GM21367 (cell line): ENCODE data around the gene CCN2.
A peak's percentile ranks its signal among the peaks of the same experiment; 100 is the strongest.

Experiments
- ATAC-seq: cut with Tn5 transposase; IDR thresholded peaks from one replicate; pipeline ENCODE4 v1.9.1; 2021; ENCODE audit not compliant: unreplicated experiment

CCN2 gene, protein sequence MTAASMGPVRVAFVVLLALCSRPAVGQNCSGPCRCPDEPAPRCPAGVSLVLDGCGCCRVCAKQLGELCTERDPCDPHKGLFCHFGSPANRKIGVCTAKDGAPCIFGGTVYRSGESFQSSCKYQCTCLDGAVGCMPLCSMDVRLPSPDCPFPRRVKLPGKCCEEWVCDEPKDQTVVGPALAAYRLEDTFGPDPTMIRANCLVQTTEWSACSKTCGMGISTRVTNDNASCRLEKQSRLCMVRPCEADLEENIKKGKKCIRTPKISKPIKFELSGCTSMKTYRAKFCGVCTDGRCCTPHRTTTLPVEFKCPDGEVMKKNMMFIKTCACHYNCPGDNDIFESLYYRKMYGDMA

DNA sequence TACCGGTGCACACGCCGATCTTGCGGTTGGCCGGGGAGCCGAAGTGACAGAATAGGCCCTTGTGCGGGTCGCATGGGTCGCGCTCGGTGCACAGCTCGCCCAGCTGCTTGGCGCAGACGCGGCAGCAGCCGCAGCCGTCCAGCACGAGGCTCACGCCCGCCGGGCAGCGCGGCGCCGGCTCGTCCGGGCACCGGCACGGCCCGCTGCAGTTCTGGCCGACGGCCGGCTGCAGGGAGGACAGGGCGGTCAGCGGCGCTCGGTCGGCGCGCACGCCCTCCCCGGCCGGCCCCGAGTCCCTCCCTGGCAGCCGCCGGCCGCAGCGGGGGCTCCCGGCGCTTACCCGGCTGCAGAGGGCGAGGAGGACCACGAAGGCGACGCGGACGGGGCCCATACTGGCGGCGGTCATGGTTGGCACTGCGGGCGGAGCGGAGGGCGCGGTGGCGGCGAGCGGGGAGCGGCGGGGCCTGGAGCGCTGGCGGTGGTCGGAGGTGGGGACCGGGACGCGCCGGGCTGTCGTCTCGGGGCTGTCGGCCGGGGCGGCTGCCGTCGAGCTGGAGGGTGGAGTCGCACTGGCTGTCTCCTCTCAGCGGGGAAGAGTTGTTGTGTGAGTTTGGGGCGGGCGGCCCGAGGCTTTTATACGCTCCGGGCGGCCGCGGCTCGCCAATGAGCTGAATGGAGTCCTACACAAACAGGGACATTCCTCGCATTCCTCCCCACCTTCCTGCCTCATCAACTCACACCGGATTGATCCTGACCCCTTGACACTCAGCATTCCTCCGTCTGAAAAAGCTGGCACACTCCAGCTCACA lies at the start of gene CCN2:
Gene CCN2 (minus strand): TSS at position 606 of the 809 bp plus-strand sequence. CDS start 200 bp downstream, at position 406.
- ATAC-seq: no peak

DNA sequence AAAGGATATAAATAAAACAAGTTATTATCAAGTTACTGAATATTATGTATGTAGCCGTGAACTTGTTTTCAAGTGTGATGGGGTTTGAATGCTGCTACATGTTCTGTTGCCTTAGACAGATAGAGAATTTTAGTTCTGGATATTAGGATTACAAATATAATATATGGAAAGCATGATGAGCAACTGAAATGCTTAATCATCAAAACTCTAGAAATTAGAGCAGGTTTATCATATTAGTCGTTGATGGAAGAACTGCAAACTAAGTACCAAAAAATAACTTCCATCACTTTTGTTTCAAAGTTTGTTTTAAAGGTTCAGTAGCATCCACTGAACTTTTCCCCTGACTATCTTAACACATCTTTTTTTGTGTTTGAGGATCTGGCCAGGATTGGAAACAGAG lies 49.1 kb upstream of the CCN2 start:
- no peak for ATAC-seq

DNA sequence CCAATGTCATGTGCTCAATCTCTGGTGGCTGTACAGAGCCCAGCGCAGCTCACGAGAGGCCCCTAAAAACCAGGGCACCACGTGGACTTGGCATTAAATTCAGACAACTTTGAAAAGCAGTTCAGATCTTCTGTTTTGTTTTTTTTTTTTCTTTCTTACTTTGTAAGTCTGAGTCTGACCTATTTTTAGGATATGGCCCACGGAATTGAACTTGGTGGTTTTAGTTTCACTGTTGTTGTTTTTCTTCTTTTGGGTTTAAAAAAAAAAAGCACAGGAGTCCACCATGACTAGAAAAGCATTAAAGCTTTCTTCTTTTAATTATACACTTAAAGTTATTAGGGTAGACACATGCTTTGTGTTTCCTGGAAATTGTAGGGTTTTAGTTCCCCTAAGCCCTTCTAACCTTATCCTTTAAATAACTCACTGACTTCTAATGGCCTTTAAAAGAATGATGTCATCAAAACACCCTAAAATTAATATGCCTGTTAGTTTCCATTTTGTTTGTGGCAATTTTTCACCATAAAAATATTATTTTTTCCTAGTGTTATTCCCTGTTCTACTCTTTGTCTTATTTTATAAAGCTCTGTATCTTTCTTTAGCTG lies 48.5 kb upstream of the CCN2 start:
- peak; percentile 66 for ATAC-seq

DNA sequence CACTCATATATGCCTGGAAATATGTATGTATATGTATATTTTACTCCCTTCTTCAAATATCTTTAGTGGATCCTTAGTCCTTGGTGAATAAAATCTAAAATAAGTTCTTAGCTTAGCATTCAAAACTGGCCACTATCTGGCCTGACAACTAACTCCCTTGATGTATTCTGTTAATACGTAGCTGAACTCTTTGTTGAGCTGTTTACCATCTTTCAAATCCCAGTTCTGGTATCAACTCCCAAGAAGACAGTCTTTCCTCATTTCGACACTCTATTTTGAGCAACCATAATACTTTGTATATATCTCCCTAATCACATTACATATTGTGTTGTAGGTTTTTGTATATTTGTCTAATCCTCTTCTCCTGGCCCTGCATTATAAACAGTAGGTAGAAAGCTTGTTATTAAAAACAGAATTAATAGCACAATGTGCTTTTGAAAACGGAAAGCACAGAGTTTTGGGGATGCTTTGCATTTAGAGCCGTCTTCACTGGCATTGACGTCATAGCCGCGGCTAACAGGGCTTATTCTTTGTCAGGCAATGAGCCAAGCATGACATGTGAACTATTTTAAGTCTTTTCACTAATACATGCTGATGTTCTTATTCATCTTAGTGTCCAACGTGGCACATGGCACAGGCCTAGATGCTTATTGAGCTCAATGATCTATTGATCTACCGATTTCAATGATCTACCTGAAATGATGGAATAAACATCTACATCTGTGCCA lies 47.2 kb upstream of the CCN2 start:
- ATAC-seq: no peak

DNA sequence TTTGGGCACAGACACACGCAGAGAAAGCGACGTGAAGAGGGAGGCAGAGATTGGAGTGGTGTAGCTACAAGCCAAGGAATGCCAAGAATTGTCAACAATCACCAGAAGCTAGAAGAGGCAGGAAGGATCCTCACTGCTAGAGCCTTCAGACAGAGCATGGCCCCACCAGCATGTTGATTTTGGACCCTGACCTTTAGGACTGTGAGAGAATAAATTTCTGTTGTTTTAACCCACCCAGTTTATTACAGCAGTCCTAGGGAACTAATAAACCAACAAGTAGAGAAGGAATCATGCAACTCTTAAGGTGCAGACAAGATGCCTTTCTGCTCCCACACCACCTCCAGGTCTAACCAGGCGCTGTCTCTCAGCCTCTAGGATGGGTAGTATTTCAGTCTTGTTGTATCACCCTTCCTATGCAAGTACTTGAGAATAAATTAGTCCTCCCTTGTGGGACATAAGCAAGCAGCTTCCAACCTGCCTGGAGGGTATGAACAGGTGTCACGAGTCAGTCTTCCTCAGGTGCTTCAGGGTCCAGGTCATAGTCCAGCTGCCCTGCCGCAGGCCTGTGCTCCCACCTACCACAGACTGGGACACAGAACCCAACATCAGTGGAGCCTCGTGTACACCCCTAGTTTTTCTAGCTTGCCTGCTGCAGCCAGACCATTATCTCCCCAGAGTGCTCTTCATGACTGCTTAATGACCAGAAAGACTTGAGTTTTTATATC lies 46.4 kb upstream of the CCN2 start:
- no peak for ATAC-seq

DNA sequence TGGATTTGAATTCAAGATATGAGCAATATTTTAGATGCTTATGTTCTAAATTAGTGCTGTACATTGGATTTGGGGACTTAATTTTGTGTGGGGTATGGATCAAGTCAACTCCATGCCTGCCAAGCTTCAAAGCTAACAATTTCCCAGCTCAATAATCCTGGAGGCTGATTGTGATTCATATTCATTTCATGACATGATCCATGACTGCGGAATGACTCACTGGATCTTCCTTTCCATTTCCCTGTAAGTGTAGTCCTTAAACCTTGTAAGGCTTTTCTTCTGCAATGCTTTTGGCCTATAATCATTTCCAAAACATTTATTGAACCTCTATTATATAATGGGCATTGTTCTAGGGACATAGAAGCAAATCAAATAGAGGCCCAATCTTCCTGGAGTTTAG lies 44.7 kb upstream of the CCN2 start:
- ATAC-seq: no peak

DNA sequence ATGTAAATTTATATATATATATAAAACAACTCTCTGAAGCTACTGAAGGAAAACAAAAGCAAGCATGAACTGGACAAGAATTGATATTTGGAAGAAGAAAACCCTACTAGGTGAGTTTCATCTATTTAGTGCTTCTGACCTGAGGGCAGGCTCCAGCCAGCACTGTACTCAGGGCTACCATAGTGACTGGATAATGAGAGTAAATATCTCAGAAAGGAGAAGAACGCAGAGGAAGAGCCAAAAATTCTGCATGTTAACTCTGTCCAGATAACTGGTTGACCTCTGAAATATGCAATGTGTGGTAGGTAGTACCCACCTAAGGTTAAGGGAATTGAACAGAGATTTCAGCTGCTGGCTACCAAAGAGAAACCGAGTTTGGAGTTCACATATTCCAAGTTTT lies 41.4 kb upstream of the CCN2 start:
- ATAC-seq: no peak

DNA sequence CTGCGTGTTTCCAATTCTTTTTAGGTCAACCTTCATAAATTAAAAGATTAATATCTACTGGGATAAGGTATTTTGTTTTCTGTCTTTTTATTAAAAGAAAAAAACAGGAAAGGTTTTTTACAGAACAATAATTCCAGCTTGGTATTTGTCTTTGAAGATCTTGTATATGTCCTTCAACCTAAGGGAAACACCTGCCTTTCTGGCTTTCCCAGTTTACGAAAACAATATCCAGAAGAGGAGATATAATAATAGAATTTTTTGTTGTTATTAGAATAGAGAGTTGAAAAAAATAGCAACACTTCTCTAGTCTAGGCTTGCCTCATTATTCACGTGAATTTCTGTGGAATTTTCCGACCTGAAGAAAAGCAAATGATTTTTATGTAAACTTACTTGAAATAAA lies 37.9 kb upstream of the CCN2 start:
- no peak for ATAC-seq

DNA sequence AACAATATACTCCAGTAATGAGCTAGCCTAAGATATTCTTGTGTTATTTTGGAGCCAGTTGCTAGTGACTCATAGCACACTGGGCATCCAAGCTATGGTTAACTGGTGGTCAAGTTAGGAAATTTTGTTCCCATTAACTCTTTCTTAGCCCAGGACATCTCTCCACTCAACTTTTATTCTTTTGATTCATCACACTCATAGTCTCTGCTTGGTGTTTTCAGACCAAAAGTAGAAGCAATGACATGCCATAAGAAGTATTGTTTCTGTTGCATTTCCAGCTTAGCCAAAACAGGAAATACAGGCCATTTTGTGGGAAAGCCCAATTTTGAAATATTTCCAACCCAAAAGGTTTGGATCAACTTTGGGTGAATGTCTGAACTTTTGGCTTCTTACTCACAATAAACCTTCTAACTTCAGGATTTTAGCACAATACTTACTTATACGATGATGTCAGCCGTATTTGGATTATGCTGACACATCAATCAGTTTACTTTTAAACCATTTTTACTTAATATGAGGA lies 31.6 kb upstream of the CCN2 start:
- no peak for ATAC-seq

DNA sequence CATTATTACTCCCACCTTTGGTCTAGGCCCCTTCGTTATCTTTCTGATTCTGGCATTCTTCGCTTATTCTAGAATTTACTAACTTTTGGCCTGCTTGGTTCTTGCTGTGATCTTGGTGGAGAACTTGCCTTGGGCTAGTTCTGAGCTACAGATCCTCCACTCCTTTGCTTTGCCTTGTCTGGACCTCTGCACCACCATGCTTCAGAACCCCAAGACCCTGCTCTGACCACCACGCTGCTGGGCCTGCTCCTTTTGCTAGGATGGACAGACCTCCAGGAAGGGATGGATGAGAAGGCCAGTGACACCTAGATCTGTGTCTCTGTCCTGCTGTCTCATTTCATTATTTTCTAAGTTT lies 30.4 kb upstream of the CCN2 start:
- no peak for ATAC-seq

DNA sequence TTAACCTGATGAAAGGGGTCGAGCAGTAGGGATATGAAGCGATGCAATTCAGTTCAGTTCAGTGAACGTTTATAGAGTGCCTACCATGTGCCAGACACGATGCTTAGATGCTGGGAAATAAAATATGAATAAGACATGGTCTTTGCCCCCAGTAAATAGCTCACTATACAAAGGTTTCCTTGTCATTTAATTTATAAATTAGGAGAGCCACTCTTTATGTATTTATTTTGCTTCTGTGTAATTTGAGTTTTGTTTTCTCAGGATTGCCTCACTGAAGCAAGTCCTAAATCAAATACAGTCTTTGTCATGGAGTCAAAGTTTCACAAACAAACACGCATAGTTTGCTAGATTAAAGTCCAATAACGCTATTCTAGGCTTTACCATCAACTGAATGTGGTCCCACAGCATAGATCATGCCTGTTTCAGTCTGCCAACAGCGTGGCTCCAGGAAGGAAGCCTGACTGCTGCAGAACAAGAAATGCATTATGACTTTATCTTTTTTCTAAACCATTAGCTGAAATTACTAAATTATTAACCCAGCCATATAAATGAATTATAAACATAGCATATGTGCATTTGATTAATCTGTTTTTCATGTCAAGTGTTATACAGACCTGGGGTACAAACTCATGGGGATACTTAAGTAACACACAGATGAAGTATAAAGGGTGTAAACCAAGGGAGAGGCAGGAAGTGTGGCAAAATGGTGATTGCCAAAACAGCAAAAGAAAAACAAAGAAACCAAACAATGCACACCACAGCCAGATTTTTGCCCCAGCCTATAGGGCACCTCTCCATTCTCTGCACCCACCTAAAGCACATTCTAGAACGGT lies 29.8 kb upstream of the CCN2 start:
- no peak for ATAC-seq

DNA sequence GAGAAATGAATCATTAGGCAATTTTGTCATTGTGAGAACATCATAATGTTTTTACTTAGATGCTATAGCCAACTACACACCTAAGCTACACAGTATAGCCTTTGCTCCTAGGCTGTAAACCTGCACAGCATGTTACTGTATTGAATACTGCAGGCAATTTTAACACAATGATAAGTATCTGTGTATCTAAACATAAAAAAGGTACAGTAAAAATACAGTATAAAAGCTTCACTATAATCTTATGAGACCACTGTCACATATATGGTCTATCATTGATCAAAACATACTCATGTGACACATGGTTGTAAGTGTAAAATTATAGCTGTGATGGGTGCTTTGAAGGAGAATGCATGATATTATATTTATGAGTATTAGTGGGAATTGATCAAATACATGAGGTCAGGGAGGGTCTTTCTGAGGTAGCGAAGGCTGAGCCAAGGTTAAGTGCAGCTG lies 29.2 kb upstream of the CCN2 start:
- ATAC-seq: no peak

DNA sequence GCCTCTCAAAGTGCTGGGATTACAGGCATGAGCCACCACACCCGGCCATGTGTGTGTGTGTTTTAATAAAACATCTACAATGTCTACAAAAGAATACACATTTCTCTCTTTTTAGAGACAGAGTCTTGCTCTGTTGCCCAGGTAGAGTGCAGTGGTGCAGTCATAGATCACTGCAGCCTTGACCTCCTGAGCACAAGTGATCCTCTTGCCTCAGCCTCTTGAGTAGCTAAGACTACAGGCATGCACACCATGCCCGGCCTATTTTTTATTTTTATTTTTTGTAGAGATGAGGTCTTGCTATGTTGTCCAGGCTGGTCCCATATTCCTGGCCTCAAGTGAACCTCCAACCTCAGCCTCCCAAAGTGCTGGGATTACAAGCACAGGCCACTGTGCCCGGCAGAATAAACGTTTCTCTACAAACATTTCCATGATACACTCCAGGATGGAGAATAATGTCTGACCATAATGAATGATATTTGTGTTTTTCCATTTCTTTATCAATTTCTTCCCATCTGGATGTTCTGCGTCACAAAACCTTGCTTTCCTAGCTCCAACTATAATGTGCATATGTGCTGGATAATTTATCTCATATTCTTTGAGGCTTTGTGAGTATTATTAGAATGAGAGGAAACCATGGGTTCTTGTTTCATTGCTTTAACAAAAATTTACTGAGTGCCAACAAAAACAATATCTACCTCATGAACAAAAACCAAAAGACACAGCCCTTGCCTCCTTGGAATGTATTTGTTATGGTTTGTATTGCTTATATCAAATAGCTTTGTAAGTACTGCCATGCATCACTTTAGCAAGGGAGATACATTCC lies 28.6 kb upstream of the CCN2 start:
- ATAC-seq: no peak

DNA sequence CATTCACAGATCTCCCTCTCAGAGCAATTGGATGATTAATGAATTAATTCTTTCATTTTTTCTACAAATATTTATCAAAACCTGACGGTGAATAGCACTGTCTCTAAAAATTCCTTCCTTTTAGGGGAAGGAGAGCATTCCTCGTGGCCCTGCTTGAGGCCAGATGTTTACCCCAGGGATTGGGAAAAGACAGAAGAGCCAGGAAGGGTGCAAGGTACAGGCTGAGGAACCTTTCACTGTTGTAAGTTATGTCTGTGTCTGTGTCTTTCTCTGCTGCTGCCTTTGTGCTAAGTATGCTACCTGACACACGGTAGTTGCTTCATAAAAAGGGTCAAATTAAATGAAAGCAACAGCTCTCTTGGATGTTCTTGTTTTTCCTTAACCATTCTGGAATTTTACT lies 27.4 kb upstream of the CCN2 start:
- no peak for ATAC-seq

DNA sequence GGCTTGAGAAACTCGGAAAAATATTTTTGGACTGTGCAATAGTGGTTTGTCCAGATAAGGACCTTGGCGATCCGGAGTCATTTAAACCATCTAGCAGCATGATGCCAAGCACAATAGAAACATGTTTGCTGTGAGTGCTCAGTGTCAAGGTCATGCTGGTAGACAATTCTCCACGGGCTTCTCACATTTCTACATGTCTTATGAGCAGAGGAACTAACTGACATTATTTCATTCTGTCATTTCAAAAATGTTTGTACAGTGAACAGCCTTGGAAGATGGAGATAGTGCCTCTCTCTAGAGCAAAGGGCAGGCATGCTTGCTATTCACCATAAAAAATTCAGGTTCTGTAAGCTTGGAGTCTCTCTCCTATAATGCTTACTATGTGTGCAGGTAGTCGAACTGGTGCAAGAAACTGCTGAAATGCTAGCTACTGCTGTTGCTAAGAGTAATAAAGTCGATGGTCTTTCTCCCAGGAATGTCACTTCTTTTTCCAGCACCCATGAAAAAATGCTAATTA lies 25.4 kb upstream of the CCN2 start:
- ATAC-seq: no peak

DNA sequence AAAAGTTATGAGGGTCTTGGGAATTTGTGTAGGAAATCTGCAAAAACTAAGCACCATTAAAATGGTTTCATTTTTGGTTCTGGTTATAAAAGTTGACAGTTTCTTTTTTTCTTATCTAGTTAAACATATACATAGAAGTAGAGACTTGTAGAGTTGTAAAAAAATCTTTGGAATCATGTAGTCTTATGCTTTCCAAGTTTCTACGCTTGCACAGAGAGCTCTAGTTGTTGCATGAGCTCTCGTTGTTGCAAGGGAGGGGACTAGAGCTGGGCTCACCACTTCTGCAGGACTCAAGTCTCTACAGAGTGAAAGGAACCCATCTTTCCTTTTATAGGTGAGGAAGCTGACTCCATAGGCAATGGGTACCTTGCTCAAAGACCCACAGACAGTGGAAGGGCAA lies 21.6 kb upstream of the CCN2 start:
- ATAC-seq: no peak

DNA sequence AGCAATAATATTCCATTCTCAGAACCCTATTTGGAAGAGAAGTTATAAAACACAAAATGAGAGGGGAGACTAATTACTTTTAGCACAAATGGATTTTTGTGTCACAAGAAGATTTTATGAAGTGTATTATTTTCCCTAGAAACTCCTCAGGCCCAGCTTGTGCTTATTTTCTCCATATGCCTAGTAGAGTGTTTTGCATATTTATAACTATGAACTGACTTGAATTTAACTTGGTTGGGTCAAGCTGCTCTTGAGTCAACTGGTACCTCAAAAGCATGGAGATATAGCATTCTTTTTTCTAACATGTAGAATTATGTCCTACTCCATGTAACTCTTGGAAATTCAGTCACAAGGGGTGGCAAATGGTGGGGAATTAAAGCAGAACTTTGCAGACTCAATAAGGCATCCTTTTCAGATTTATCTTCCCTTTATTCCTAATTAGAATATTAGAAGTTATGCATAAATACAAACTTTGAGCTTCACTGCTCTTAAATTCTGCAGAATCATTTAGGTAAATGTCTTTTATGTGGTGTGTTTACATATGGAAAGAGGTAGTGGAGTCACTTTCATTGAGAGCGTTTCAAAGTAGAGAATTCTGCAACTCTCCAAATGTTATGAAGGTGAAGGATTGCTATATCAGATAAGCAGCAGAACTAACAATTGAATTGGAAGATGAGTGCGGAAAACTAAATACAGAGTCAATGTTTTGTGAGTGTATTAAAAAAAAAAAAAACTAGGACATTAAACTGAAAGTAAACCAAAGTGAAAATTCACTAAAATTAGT lies 19.1 kb upstream of the CCN2 start:
- no peak for ATAC-seq

DNA sequence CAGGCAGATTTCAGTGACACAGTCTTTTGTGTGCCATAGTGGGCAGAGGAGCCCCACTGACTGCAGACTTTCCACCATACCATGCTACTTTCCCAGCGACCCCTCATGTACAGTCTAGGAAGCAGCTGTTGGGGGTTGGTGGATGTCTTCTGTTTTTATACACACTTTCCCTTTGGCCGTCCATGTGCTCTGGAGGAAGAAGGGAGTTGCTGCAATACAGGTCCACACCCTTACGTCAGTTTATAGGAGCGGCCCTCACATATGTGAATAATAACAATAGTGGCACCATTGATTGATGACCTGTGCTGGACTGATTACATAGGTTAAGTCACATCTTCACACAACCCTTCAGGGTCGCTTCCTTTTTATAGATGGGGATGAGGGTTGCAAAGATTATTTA lies 17.5 kb upstream of the CCN2 start:
- ATAC-seq: no peak
